Mesenchymal stem cell (in vitro differentiated cells and primary cell): Measurements from ENCODE around the gene TBC1D22A.
A peak's percentile ranks its signal among the peaks of the same experiment; 100 is the strongest.

ENCODE experiments used
- DNase-seq: peaks from one replicate; pipeline ENCODE4 v3.0.0-alpha.2; 2013
- H2AFZ ChIP-seq: one replicate; pipeline ENCODE4 v1.6.1; 2013; ENCODE audit warnings: low read depth, mild to moderate bottlenecking, control low read depth, inconsistent platforms, low read length, moderate library complexity
- H2AK5ac ChIP-seq: 2 replicates; pipeline ENCODE4 v1.6.1; 2013; ENCODE audit warnings: low read length, moderate library complexity, mild to moderate bottlenecking, inconsistent platforms; ENCODE audit not compliant: severe bottlenecking
- H2BK120ac ChIP-seq: one replicate; pipeline ENCODE4 v1.6.1; 2013; ENCODE audit warnings: low read depth, mild to moderate bottlenecking, inconsistent platforms, low read length, moderate library complexity
- H2BK12ac ChIP-seq, 2 experiments: one replicate each; pipeline ENCODE4 v1.6.1; 2013; ENCODE audit warnings: inconsistent platforms in 2 of 2, low read length in 2 of 2, mild to moderate bottlenecking in 2 of 2, moderate library complexity in 2 of 2, control low read depth in 1 of 2
- H2BK15ac ChIP-seq: one replicate; pipeline ENCODE4 v1.6.1; 2013; ENCODE audit warnings: mild to moderate bottlenecking, low read depth, inconsistent platforms; ENCODE audit not compliant: poor library complexity, severe bottlenecking
- H2BK5ac ChIP-seq: 2 replicates; pipeline ENCODE4 v1.6.1; 2013; ENCODE audit warnings: low read depth, mild to moderate bottlenecking, low read length, control low read depth, inconsistent platforms; ENCODE audit not compliant: poor library complexity, severe bottlenecking
- H3K14ac ChIP-seq, 2 experiments: one replicate each; pipeline ENCODE4 v1.6.1; 2013; ENCODE audit warnings: inconsistent platforms in 2 of 2, low read length in 2 of 2, control low read depth in 1 of 2, mild to moderate bottlenecking in 1 of 2, moderate library complexity in 1 of 2
- H3K18ac ChIP-seq, 2 experiments: one replicate each; pipeline ENCODE4 v1.6.1; 2013; ENCODE audit warnings: inconsistent platforms in 2 of 2, low read length in 2 of 2, control low read depth in 1 of 2, low read depth in 1 of 2, mild to moderate bottlenecking in 1 of 2
- H3K23ac ChIP-seq, 2 experiments: one replicate each; pipeline ENCODE4 v1.6.1; 2013; ENCODE audit warnings: inconsistent platforms in 2 of 2, low read length in 2 of 2, mild to moderate bottlenecking in 2 of 2, moderate library complexity in 2 of 2, control low read depth in 1 of 2
- H3K27ac ChIP-seq: 2 replicates; pipeline ENCODE4 v1.5.1; 2013; ENCODE audit warnings: mild to moderate bottlenecking, moderate library complexity, low read length, control low read depth, inconsistent platforms; ENCODE audit not compliant: poor library complexity, severe bottlenecking
- H3K27me3 ChIP-seq, 2 experiments: 2 replicates each; pipeline versions ENCODE4 v1.6.1 to v1.7.0; 2013; ENCODE audit warnings: low read length in 2 of 2, mild to moderate bottlenecking in 2 of 2, moderate library complexity in 2 of 2, control low read depth in 1 of 2, inconsistent platforms in 1 of 2; ENCODE audit not compliant: control insufficient read depth in 1 of 2, insufficient read depth in 1 of 2
- H3K36me3 ChIP-seq, 2 experiments: 2 replicates each; pipeline versions ENCODE4 v1.6.1 to v1.7.0; 2013; ENCODE audit warnings: low read length in 2 of 2, control low read depth in 1 of 2, inconsistent platforms in 1 of 2, low read depth in 1 of 2, mild to moderate bottlenecking in 1 of 2; ENCODE audit not compliant: insufficient read depth in 2 of 2, control insufficient read depth in 1 of 2
- H3K4ac ChIP-seq, 2 experiments: one replicate each; pipeline ENCODE4 v1.6.1; 2013; ENCODE audit warnings: inconsistent platforms in 2 of 2, low read length in 2 of 2, mild to moderate bottlenecking in 2 of 2, moderate library complexity in 2 of 2, control low read depth in 1 of 2, low read depth in 1 of 2
- H3K4me1 ChIP-seq: 2 replicates; pipeline ENCODE4 v1.6.1; 2013; ENCODE audit warnings: low read depth, low read length, control low read depth; ENCODE audit not compliant: control insufficient read depth, insufficient read depth
- H3K4me2 ChIP-seq: 2 replicates; pipeline ENCODE4 v1.6.1; 2013; ENCODE audit warnings: low read length, mild to moderate bottlenecking, inconsistent platforms; ENCODE audit not compliant: poor library complexity, severe bottlenecking
- H3K4me3 ChIP-seq, 2 experiments: 2 replicates each; pipeline versions ENCODE4 v1.5.1 to v1.7.0; 2013; ENCODE audit warnings: low read length in 2 of 2, mild to moderate bottlenecking in 2 of 2, control low read depth in 1 of 2, low read depth in 1 of 2; ENCODE audit not compliant: insufficient read depth in 1 of 2
- H3K79me1 ChIP-seq: replicated peaks from 2 replicates; pipeline ENCODE4 v1.6.1; 2013; ENCODE audit warnings: mild to moderate bottlenecking, control low read depth, low read length, inconsistent platforms; ENCODE audit not compliant: poor library complexity, severe bottlenecking
- H3K9ac ChIP-seq: 2 replicates; pipeline ENCODE4 v1.7.0; 2013; ENCODE audit warnings: mild to moderate bottlenecking, low read length, moderate library complexity
- H3K9me3 ChIP-seq: 2 replicates; pipeline ENCODE4 v1.7.0; 2013; ENCODE audit warnings: mild to moderate bottlenecking, low read length; ENCODE audit not compliant: control insufficient read depth
- H4K8ac ChIP-seq: one replicate; pipeline ENCODE4 v1.6.1; 2013; ENCODE audit warnings: inconsistent platforms, mild to moderate bottlenecking, low read length, moderate library complexity
- H4K91ac ChIP-seq: one replicate; pipeline ENCODE4 v1.6.1; 2013; ENCODE audit warnings: mild to moderate bottlenecking, low read length, inconsistent platforms
- WGBS: methylation state at CpG from one replicate; pipeline ENCODE4 v1.1.7; 2013; ENCODE audit warnings: mixed read lengths; 5-methylcytosine and 5-hydroxymethylcytosine counted together

TBC1D22A gene

GRCh38 chr22:47032956-47033647 is 270.7 kb downstream of the TBC1D22A start:
- H3K4me1 ChIP-seq: peaks cover 30% of the 10 kb centered on the region
- no peak overlapping the region for H3K14ac ChIP-seq
- H3K4ac ChIP-seq: no peak overlapping the region
- no peak overlapping the region for H2BK5ac ChIP-seq
- no peaks in the 10 kb centered on the region for H3K9me3 ChIP-seq
- H3K36me3 ChIP-seq: peaks cover 0 to 48% of the 10 kb centered on the region in 2 experiments
- no peak overlapping the region for H4K91ac ChIP-seq
- no peak for DNase-seq
- H3K27me3 ChIP-seq: no peaks in the 10 kb centered on the region
- H3K23ac ChIP-seq: no peak overlapping the region
- no peak overlapping the region for H3K4me3 ChIP-seq
- no peak overlapping the region for H3K18ac ChIP-seq
- no peak overlapping the region for H2BK120ac ChIP-seq
- H3K9ac ChIP-seq: no peak overlapping the region
- no peak overlapping the region for H3K27ac ChIP-seq
- no peak overlapping the region for H2BK12ac ChIP-seq
- no peak overlapping the region for H2AFZ ChIP-seq
- H2AK5ac ChIP-seq: no peak overlapping the region
- H3K4me2 ChIP-seq: no peak overlapping the region
- no peak overlapping the region for H2BK15ac ChIP-seq
- H3K79me1 ChIP-seq: peaks cover 39% of the 10 kb centered on the region
- 91% methylated on average over 15 of the region's 15 CpGs for WGBS
- H4K8ac ChIP-seq: no peak overlapping the region

- H2AK5ac ChIP-seq: no peak overlapping the region
- WGBS: 98% methylated on average over 11 of the region's 11 CpGs
- H4K91ac ChIP-seq: no peak overlapping the region
Measured at GRCh38 chr22:47033648-47034000, 271.2 kb downstream of the TBC1D22A start.

GRCh38 chr22:47034076-47034808 is 271.8 kb downstream of the TBC1D22A start:
- Histone ChIP-seq H3K27me3 (no peaks in the 10 kb centered on the region), H3K4me1 (peaks cover 36% of the 10 kb centered on the region), H4K91ac (no peak overlapping the region), H3K9me3 (no peaks in the 10 kb centered on the region), H4K8ac (no peak overlapping the region), H3K4ac (no peak overlapping the region), H2AK5ac (no peak overlapping the region), H2BK5ac (no peak overlapping the region), H3K4me3 (no peak overlapping the region), H2BK120ac (no peak overlapping the region), H2AFZ (no peak overlapping the region), H3K9ac (no peak overlapping the region), H3K79me1 (peaks cover 34% of the 10 kb centered on the region), H3K18ac (no peak overlapping the region), H3K4me2 (no peak overlapping the region), H2BK12ac (no peak overlapping the region), H3K36me3 (peaks cover 0 to 46% of the 10 kb centered on the region in 2 experiments), H3K23ac (no peak overlapping the region), H3K27ac (no peak overlapping the region), H2BK15ac (no peak overlapping the region), H3K14ac (no peak overlapping the region)
- WGBS: 92% methylated on average over 20 of the region's 21 CpGs
- DNase-seq: no peak

More at GRCh38 chr22:47033648-47034000, 271.2 kb downstream of the TBC1D22A start:
- no peaks in the 10 kb centered on the region for H3K9me3 ChIP-seq
- no peak overlapping the region for H2BK15ac ChIP-seq
- no peak for DNase-seq
- no peak overlapping the region for H3K4me2 ChIP-seq
- no peak overlapping the region for H3K23ac ChIP-seq
- no peak overlapping the region for H3K9ac ChIP-seq
- H3K14ac ChIP-seq: no peak overlapping the region
- no peak overlapping the region for H4K8ac ChIP-seq
- H2BK120ac ChIP-seq: no peak overlapping the region
- H3K79me1 ChIP-seq: peaks cover 37% of the 10 kb centered on the region
- no peaks in the 10 kb centered on the region for H3K27me3 ChIP-seq
- no peak overlapping the region for H3K4me3 ChIP-seq
- H3K18ac ChIP-seq: no peak overlapping the region
- H2AFZ ChIP-seq: no peak overlapping the region
- H3K4me1 ChIP-seq: peaks cover 35% of the 10 kb centered on the region
- no peak overlapping the region for H3K4ac ChIP-seq
- peaks cover 0 to 48% of the 10 kb centered on the region in 2 experiments for H3K36me3 ChIP-seq
- no peak overlapping the region for H2BK12ac ChIP-seq
- no peak overlapping the region for H2BK5ac ChIP-seq
- H3K27ac ChIP-seq: no peak overlapping the region

- no peak overlapping the region for H3K4ac ChIP-seq
- H4K8ac ChIP-seq: peak overlapping the region; percentile 45
- no peak overlapping the region for H2BK15ac ChIP-seq
- no peak overlapping the region for H2AK5ac ChIP-seq
- H3K23ac ChIP-seq: no peak overlapping the region
- 84% methylated on average over 11 of the region's 11 CpGs for WGBS
- H3K4me3 ChIP-seq: no peak overlapping the region
- H3K79me1 ChIP-seq: peaks cover 30% of the 10 kb centered on the region
- no peaks in the 10 kb centered on the region for H3K9me3 ChIP-seq
- H2BK120ac ChIP-seq: no peak overlapping the region
- H3K36me3 ChIP-seq: peaks cover 0 to 40% of the 10 kb centered on the region in 2 experiments
- no peak overlapping the region for H3K18ac ChIP-seq
- H3K27me3 ChIP-seq: no peaks in the 10 kb centered on the region
- H3K9ac ChIP-seq: no peak overlapping the region
- H2BK5ac ChIP-seq: no peak overlapping the region
- no peak overlapping the region for H3K4me2 ChIP-seq
- no peak overlapping the region for H2AFZ ChIP-seq
- no peak overlapping the region for H3K27ac ChIP-seq
- DNase-seq: no peak
- H4K91ac ChIP-seq: peak overlapping the region; percentile 10
- H2BK12ac ChIP-seq: no peak overlapping the region
- H3K4me1 ChIP-seq: peaks cover 37% of the 10 kb centered on the region
- no peak overlapping the region for H3K14ac ChIP-seq
Measured at GRCh38 chr22:47034905-47035419, 272.5 kb downstream of the TBC1D22A start.
